ENCODE measurements around the gene LRRC3.

Gene LRRC3

DNA sequence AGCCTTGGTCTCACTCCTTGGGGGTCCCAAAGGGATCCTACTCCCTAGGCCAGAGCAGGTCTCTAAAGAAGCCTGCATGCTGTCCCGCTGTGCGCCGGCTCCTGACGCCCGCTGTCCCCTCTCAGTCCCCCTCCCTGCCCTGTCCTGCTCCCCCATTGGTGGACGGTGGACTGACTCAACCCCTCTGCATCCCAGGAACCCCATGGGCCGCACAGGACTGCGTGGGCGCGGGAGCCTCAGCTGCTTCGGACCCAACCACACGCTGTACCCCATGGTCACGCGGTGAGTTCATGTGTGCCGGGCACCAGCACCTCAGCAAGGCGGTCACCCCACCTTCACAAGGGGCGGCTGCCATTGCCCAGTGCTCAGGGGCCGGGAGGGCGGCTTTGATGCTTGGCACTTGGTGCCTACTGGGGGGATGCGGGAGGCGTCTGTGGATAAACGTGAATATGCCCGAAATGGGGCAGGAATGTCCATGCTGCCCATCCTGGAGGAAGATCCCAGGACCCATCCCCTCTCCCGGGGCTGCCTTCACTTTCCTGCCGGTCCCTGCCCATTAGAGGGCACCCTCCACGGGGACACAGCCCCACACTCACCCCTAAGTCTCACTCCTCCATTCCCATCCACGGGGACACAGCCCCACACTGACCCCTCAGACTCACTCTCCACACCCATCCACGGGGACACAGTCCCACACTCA, 20.2 kb upstream of the LRRC3 start:
- POLR2A ChIA-PET (ENCODE audit: low non-redundant PET) = no interaction called here
- CTCF ChIA-PET = no interaction called here
- no peak overlapping the region for H3K27ac ChIP-seq
- no peak for DNase-seq (ENCODE audit: low spot score)
- TF ChIP-seq, protein P1, sequence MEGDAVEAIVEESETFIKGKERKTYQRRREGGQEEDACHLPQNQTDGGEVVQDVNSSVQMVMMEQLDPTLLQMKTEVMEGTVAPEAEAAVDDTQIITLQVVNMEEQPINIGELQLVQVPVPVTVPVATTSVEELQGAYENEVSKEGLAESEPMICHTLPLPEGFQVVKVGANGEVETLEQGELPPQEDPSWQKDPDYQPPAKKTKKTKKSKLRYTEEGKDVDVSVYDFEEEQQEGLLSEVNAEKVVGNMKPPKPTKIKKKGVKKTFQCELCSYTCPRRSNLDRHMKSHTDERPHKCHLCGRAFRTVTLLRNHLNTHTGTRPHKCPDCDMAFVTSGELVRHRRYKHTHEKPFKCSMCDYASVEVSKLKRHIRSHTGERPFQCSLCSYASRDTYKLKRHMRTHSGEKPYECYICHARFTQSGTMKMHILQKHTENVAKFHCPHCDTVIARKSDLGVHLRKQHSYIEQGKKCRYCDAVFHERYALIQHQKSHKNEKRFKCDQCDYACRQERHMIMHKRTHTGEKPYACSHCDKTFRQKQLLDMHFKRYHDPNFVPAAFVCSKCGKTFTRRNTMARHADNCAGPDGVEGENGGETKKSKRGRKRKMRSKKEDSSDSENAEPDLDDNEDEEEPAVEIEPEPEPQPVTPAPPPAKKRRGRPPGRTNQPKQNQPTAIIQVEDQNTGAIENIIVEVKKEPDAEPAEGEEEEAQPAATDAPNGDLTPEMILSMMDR (conservative IDR thresholded peaks at IDR 0.05; ENCODE audit: low read depth) = no peak

DNA sequence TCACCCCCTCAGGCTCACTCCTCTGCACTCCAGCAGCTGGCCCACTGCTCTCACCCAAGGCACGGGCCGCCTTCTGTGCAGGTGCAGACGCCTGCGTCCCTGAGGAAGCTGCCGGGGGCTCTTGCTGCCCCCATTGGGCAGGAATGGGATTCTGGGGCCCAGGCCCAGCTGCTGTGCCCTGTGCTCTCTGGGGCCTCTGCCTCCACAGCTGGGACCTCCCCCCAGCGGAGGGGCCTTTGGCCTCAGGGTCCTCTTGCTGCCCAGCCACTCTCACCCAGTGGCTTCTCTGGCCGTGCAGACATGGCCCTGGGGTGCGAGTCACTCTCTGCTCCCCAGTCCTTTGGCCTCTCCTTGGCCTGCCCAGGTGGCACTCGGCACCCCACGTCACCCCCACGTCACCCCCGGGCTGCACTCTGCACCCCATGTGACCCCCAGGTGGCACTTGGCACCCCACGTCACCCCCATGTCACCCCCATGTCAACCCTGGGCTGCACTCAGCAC, 19.1 kb upstream of the LRRC3 start:
- H3K27ac ChIP-seq = no peak overlapping the region
- DNase-seq (ENCODE audit: low spot score) = no peak
- ChIA-PET POLR2A (ENCODE audit: low non-redundant PET) (no interaction called here), CTCF (no interaction called here)
- TF ChIP-seq, protein P1 (conservative IDR thresholded peaks at IDR 0.05; ENCODE audit: low read depth) = no peak

DNA sequence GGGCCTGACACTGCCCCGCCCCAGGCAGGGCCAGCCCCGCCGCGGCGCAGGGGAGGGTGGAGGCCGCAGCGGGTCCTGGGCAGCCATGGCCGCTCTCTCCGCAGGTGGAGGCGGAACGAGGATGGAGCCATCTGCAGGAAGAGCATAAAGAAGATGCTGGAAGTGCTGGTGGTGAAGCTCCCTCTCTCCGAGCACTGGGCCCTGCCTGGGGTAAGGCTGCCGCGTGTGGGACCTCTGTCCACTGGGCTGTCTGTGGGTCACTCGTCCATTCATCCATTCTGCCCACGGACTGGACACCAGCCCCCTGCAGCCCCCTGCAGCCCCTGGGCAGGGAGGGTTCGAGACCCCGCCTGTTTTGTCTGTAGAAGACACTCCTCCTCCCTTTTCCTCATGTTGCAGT, 18.4 kb upstream of the LRRC3 start:
- TF ChIP-seq, protein P1 (conservative IDR thresholded peaks at IDR 0.05; ENCODE audit: low read depth) = no peak
- ChIA-PET CTCF (no interaction called here), POLR2A (ENCODE audit: low non-redundant PET) (no interaction called here)
- no peak overlapping the region for H3K27ac ChIP-seq
- no peak for DNase-seq (ENCODE audit: low spot score)

DNA sequence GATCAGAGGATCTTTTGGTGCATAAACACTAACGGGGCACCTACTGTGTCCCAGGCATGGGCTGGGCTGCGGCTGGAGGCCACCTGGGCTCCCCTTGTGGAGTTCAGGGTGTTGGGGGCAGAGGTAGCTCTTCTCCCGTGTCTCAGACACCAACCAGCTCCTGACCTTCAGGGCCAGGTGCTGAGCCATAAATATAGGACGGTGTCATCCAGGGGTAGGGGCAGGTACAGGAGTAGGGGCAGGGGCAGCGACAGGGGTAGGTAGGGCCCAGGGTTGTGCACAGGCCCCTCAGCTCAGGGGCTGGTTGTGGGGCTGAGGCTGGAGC, 18.0 kb upstream of the LRRC3 start:
- ChIA-PET POLR2A (ENCODE audit: low non-redundant PET) (no interaction called here), CTCF (no interaction called here)
- TF ChIP-seq, protein P1 (conservative IDR thresholded peaks at IDR 0.05; ENCODE audit: low read depth) = no peak
- DNase-seq (ENCODE audit: low spot score) = no peak
- no peak overlapping the region for H3K27ac ChIP-seq

DNA sequence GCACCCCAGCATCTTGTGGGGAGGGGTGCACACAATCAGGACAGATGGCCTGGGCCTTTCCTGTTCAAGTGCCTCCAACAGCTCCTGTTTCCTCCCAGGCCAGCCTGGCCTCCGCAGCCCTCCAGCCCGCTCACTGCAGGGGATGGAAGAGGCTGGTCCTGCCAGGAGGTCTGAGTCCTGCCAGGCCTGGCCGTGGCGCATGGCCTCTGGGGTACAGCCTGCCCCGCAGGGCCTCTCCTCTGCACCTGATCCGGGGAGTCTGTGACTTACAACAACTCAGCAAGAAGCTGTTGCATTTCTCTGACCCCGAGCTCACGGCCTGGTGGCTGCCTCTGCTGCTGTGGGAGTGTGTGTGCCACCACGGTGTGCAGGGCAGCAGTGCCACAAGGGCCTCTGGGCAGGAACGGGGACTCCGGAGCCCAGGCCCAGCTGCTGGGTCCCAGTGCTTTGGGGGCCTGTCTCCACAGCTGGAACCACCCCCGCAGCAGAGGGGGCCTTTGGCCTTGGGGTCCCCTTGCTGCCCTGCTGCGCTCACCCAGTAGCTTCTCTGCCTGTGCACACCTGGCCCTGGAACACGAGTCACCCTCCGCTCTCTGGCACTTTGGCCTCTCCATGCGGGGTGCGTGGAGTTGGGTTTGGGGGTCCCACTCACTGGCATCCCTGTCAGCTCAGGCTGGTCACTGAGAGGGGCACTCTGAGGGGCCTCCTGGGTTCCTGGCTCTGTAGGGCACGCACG, 17.4 kb upstream of the LRRC3 start:
- H3K27ac ChIP-seq = no peak overlapping the region
- no peak for DNase-seq (ENCODE audit: low spot score)
- ChIA-PET POLR2A (ENCODE audit: low non-redundant PET) (no interaction called here), CTCF (no interaction called here)
- TF ChIP-seq, protein P1 (conservative IDR thresholded peaks at IDR 0.05; ENCODE audit: low read depth) = no peak

DNA sequence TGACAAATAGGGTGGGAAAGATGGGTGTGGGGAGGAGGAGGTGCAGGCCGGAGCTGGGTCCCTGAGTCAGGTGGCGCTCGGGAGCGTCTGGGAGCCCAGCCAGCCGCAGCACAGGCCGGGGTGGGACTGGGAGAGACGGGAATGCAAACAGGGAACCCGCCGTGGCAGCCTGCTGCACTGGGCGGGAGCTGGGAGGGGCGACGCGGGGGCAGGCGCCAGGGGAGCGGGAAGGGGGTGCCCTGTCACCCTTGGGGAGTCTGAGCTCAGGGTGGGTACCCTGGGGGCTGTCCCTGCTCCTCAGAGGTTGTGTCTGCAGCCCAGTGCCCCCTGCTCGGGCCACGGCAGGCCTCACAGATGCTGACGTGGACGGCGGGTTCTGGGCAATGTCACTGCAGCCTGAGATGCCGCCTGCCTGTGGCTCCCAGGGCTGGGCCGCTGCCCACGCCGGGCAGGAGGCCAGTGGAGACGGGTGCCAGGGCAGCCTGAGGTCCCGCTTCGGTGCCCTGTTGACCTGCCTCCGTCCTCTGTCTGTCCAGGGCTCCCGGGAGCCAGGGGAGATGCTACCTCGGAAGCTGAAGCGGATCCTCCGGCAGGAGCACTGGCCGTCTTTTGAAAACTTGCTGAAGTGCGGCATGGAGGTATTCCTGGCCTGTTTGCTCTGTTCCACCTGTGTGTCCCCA, 16.6 kb upstream of the LRRC3 start:
- DNase-seq (ENCODE audit: low spot score) = no peak

More for the DNA sequence above, 16.6 kb upstream of the LRRC3 start:
- no peak overlapping the region for H3K27ac ChIP-seq
- ChIA-PET CTCF (no interaction called here), POLR2A (ENCODE audit: low non-redundant PET) (no interaction called here)
- TF ChIP-seq, protein P1 (conservative IDR thresholded peaks at IDR 0.05; ENCODE audit: low read depth) = no peak
